SU-DHL-6 (cell line): Measurements from ENCODE around the gene ABHD3.
A peak's percentile ranks its signal among the peaks of the same experiment; 100 is the strongest.
"Not testable (repeated sequence)": the region's sequence is repeated elsewhere in the genome, so short reads cannot be mapped to it uniquely, and the experiment has no call there.

Experiments
- H2AFZ ChIP-seq: fragments of 200-600 bp; sonication (generic); 2 replicates; pipeline ENCODE4 v1.6.1; 2014; ENCODE audit warnings: low read depth, mild to moderate bottlenecking, moderate library complexity, mixed read lengths, antibody characterized with exemption, low read length; ENCODE audit not compliant: severe bottlenecking
- H3F3A ChIP-seq: fragments of 200-600 bp; shearing (Covaris generic); 2 replicates; pipeline ENCODE4 v1.6.0; 2016; ENCODE audit warnings: antibody characterized with exemption, mild to moderate bottlenecking; ENCODE audit not compliant: insufficient read depth
- H3K27ac ChIP-seq: fragments of 200-600 bp; sonication (generic); 2 replicates; pipeline ENCODE4 v1.5.1; 2016; ENCODE audit warnings: low read depth, mild to moderate bottlenecking, low read length, moderate library complexity, mixed read lengths
- H3K27me3 ChIP-seq: fragments of 200-600 bp; sonication (generic), shearing (Covaris generic); 2 replicates; pipeline ENCODE4 v1.6.0; 2014; ENCODE audit warnings: mild to moderate bottlenecking, low read length
- H3K36me3 ChIP-seq: fragments of 200-600 bp; sonication (generic); 2 replicates; pipeline ENCODE4 v1.6.1; 2014; ENCODE audit warnings: mild to moderate bottlenecking, low read length, mixed read lengths
- H3K4me2 ChIP-seq: fragments of 300-600, 200-600 bp; shearing (Covaris generic), sonication (generic); 2 replicates; pipeline ENCODE4 v1.6.0; 2014; ENCODE audit warnings: low read length, low read depth, mild to moderate bottlenecking; ENCODE audit not compliant: poor library complexity, severe bottlenecking
- H3K4me3 ChIP-seq: fragments of 200-600 bp; sonication (generic); 2 replicates; pipeline ENCODE4 v1.5.1; 2014; ENCODE audit warnings: antibody characterized with exemption, low read length, mild to moderate bottlenecking, mixed read lengths; ENCODE audit not compliant: insufficient read depth, poor library complexity, severe bottlenecking
- H3K79me2 ChIP-seq: fragments of 200-600 bp; sonication (generic); 2 replicates; pipeline ENCODE4 v1.6.1; 2014; ENCODE audit warnings: mild to moderate bottlenecking, low read length, moderate library complexity; ENCODE audit not compliant: insufficient read depth
- H3K9ac ChIP-seq: fragments of 200-600 bp; sonication (generic); 2 replicates; pipeline ENCODE4 v1.7.0; 2014; ENCODE audit warnings: mild to moderate bottlenecking, low read length
- H3K9me2 ChIP-seq: fragments of 200-600 bp; sonication (generic); replicated peaks from 2 replicates; pipeline ENCODE4 v1.6.1; 2014; ENCODE audit warnings: low read length; ENCODE audit not compliant: insufficient read depth
- H3K9me3 ChIP-seq: fragments of 200-600 bp; sonication (generic); 2 replicates; pipeline ENCODE4 v1.6.1; 2014; ENCODE audit warnings: low read length, mixed read lengths; ENCODE audit not compliant: insufficient read depth
- H4K20me1 ChIP-seq: fragments of 200-600 bp; sonication (generic); 2 replicates; pipeline ENCODE4 v1.6.1; 2014; ENCODE audit warnings: low read depth, mild to moderate bottlenecking, antibody characterized with exemption, low read length, moderate library complexity, mixed read lengths
- CTCF ChIP-seq: fragments of 200-600 bp; sonication (generic); IDR thresholded peaks from one replicate; pipeline ENCODE4 v1.5.1; 2017; ENCODE audit warnings: antibody characterized with exemption, mild to moderate bottlenecking, low read length, moderate library complexity; ENCODE audit not compliant: insufficient read depth, poor library complexity, severe bottlenecking
- EZH2phosphoT487 ChIP-seq: fragments of 200-600 bp; sonication (generic), shearing (Covaris generic); conservative IDR thresholded peaks from 2 replicates; pipeline ENCODE4 v1.6.1; 2018; ENCODE audit warnings: mild to moderate bottlenecking, antibody characterized with exemption, low read length, moderate library complexity, mixed read lengths

The ABHD3 gene

GRCh38 chr18:21682371-21683051 is 22.1 kb downstream of the ABHD3 start:
- H4K20me1 ChIP-seq = no peaks in the 10 kb centered on the region
- H3F3A ChIP-seq = peaks cover 24% of the 10 kb centered on the region
- peak overlapping the region; percentile 39 for H3K4me2 ChIP-seq
- H3K27ac ChIP-seq = peak overlapping the region; percentile 24
- peaks cover 26% of the 10 kb centered on the region for H3K36me3 ChIP-seq
- no peaks in the 10 kb centered on the region for H3K9me3 ChIP-seq
- H3K9ac ChIP-seq = peak overlapping the region; percentile 17
- H3K4me3 ChIP-seq = no peak overlapping the region
- no peaks in the 10 kb centered on the region for H3K9me2 ChIP-seq
- H3K27me3 ChIP-seq = no peaks in the 10 kb centered on the region
- TF ChIP-seq CTCF (no peak), EZH2phosphoT487 (no peak)
- H3K79me2 ChIP-seq = peaks cover 35% of the 10 kb centered on the region
- no peak overlapping the region for H2AFZ ChIP-seq

- Histone ChIP-seq H3K9me2 (no peaks in the 10 kb centered on the region), H3K9ac (no peak overlapping the region), H4K20me1 (no peaks in the 10 kb centered on the region), H3K4me3 (no peak overlapping the region), H3K79me2 (peaks cover 24% of the 10 kb centered on the region), H3K27me3 (no peaks in the 10 kb centered on the region), H3K4me2 (no peak overlapping the region), H3K36me3 (peaks cover 24% of the 10 kb centered on the region), H3K9me3 (no peaks in the 10 kb centered on the region), H3F3A (peaks cover 6% of the 10 kb centered on the region), H3K27ac (no peak overlapping the region), H2AFZ (no peak overlapping the region)
- no peak for TF ChIP-seq EZH2phosphoT487
- TF ChIP-seq CTCF = no peak
Observed at GRCh38 chr18:21680161-21680560, 24.4 kb downstream of the ABHD3 start.

- no peak for TF ChIP-seq CTCF
- TF ChIP-seq EZH2phosphoT487 = no peak
- H3K27ac ChIP-seq = no peak overlapping the region
Observed at GRCh38 chr18:21678859-21679258, 25.7 kb downstream of the ABHD3 start.

GRCh38 chr18:21675354-21675753 is 29.2 kb downstream of the ABHD3 start:
- not testable (repeated sequence) for H3K27ac ChIP-seq, H3K27me3 ChIP-seq, H3K4me3 ChIP-seq, H3K4me2 ChIP-seq, H4K20me1 ChIP-seq, H3F3A ChIP-seq, H3K9me3 ChIP-seq, H2AFZ ChIP-seq, H3K9ac ChIP-seq, H3K9me2 ChIP-seq, H3K79me2 ChIP-seq
- H3K36me3 ChIP-seq = peaks cover 12% of the 10 kb centered on the region; the same call in 1 of the 2 replicates

More at GRCh38 chr18:21678859-21679258, 25.7 kb downstream of the ABHD3 start:
- H3F3A ChIP-seq = no peaks in the 10 kb centered on the region; the same call in 1 of the 2 replicates
- peaks cover 12% of the 10 kb centered on the region; the same call in 1 of the 2 replicates for H3K79me2 ChIP-seq
- no peak overlapping the region for H3K9ac ChIP-seq
- H2AFZ ChIP-seq = no peak overlapping the region
- no peaks in the 10 kb centered on the region for H3K27me3 ChIP-seq
- H3K36me3 ChIP-seq = peaks cover 21% of the 10 kb centered on the region
- H3K4me3 ChIP-seq = no peak overlapping the region
- H3K4me2 ChIP-seq = no peak overlapping the region
- H4K20me1 ChIP-seq = no peaks in the 10 kb centered on the region
- no peaks in the 10 kb centered on the region for H3K9me3 ChIP-seq
- H3K9me2 ChIP-seq = no peaks in the 10 kb centered on the region
